Measurements from ENCODE around the gene PDZD2.

GRCh38 chr5:32023816-32024215 lies 384.9 kb downstream of the PDZD2 start:
- TF ChIP-seq CTCF (IDR thresholded peaks at IDR 0.05) (no peak), POLR2A (IDR thresholded peaks at IDR 0.05) (no peak)
